SKM-1 treated with dmso at 0.1 percent for 144 hours (cell line): ENCODE data around the gene OSBPL7.

ENCODE experiments used
- DNase-seq: peaks from one replicate; lab custom pipeline; 2025; ENCODE audit not compliant: unreplicated experiment; lab: John Stamatoyannopoulos, UW

The OSBPL7 gene

DNA sequence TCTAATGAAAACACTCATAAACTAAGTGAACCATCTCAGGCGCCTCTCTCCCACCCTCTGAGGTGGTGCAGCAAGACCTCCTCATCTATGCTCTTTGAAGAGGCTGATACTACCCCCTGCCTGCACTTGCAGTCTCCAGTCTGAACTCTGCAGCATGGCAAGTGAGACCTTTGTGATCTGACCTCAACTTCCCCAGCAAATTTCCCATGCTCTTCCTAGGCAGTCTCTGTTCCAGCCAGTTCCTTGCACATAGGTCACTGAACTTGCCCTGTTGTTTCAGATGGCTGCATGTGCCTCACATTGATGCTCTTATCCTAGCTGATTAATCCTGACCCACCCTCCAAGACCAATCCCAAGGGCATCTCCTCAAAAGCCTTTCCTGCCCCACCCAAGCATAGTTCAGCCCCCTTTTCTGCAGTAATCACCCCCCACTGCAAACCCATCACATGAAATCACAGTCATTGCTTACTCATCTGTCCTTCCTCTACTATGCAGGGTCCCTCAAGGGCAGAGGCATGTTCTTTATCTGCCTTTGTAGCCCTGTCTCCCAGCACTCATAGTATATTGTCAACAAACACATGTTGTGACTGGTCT is 46.5 kb downstream of the OSBPL7 start:
- no peak for DNase-seq

DNA sequence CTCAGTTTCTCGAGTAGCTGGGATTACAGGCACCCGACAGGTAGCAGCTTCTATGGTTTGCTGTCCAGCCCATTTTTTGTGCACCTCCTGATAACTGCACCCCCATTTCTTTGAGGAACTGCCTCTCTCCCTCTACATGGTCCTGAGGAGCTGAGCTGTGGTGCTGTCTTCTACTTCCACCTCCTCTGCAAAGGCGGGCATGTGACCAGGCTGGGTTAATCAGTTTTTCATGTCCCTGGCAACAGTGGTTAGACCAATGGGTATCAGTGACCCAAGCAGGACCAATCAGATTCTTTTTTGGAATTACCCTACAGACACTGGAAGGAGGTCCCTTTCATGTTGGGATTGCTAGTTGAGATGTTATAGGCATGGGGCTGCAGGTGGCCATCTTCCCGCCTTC is 47.3 kb downstream of the OSBPL7 start:
- no peak for DNase-seq

DNA sequence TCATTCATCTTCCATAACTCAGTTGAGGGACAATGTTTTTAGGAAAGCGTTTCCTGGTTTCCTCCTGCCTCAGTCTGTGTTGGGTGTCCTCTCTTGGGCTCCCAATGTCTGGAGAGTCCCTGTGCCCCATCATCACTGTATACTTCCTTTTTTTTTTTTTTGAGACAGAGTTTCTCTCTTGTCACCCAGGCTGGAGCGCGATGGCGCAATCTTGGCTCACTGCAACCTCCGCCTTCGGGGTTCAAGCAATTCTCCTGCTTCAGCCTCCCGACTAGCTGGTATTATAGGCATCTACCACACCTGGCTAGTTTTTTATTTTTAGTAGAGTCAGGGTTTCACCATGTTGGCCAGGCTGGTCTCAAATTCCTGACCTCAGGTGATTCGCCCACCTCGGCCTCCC is 47.9 kb downstream of the OSBPL7 start:
- DNase-seq = peak; percentile 1

DNA sequence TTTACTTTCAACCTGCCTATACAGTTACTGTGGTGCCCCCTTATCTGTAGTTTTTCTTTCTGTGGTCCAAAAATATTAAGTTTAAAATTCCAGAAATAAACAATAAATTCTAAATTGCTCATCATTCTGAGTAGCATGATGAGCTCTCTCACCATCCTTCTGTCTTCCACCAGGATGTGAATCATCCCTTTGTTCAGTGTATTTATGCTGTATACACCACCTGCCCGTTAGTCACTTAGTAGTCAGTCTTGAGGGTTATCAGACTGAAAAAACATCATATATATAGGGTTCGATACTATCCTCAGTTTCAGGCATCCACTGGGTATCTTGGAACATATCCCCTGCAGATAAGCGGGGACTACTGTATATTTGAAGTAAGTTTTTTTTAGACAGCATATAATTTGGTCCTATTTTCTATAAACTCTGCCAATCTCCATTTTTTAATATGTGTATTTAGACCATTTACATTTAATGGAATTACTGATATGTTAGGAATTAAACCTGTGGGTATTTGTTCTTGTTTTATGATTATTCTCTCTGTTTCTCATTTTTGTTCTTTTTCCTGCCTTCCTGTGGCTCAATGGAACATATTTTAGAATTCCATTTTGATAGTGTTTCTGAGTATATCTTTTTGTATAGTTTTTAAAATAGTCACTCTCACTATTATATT is 57.5 kb downstream of the OSBPL7 start:
- no peak for DNase-seq

DNA sequence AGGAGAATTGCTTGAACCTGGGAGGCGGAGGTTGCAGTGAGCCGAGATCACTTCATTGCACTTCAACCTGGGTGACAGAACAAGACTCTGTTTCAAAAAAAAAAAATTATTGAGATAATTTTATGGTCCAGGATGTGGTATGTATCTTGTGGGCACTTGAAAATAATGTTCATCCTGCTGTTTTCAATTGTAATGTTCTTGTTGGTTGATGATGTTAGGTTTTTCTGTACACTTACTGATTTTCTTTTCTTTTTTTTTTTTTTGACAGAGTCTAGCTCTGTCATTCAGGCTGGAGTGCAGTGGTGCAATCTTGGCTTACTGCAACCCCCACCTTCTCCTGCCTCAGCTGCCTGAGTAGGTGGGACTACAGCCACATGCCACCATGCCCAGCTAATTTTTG is 58.9 kb downstream of the OSBPL7 start:
- DNase-seq = no peak

DNA sequence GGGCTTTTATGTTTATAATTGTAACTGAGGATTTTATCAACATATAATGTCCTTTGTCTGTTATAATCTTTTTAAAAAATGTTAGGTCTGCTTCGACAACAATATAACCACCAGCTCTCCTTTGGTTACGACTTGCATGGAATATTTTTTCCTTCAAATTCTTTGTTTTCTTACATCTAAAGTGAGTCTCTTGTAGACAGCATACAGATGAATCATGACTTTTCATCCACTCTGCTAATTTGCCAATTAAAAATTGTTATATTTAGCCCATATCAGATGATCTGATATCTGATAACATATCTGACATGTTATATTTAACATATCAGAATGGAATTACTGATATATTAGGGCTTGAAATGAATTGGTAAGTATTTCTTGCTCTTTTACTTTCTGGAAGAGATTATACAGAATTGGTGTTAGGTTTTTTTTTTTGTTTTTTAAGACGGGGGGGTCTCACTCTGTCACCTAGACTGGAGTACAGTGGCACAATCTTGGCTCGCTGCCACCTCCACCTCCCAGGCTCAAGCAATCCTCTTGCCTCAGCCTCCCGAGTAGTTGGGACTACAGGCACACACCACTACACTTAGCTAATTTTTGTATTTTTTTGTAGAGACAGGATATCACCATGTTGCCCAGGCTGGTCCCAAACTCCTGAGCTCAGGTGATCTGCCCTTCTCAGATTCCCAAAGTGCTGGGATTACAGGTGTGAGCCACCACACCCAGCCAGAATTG is 61.0 kb downstream of the OSBPL7 start:
- DNase-seq = no peak

DNA sequence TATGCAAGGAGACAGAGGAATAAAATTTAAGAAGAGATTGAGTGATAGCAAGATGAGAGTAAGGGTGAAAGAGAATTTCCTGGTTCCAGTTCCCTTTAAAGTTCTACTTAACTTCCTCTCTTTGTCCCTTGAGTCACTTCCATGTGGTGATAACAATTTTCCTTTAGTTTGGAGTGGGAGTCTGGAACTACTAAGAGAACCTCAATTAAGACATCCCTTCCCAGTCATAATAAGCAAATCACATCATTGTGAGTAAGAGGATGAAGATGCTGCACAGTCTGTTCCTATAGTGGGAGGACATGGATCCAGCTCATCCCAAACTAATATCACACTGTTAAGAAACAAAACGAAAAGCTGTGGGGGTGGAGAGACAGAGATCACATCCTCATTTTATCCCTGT is 64.2 kb downstream of the OSBPL7 start:
- no peak for DNase-seq
